IPS-NIHi7 (cell line): ENCODE data around the gene KDF1.
A peak's percentile ranks its signal among the peaks of the same experiment; 100 is the strongest.

Experiments used
- DNase-seq: peaks from one replicate; pipeline ENCODE4 v3.0.0; 2012; ENCODE audit warnings: mixed read lengths; ENCODE audit errors: extremely low spot score

Gene KDF1, protein sequence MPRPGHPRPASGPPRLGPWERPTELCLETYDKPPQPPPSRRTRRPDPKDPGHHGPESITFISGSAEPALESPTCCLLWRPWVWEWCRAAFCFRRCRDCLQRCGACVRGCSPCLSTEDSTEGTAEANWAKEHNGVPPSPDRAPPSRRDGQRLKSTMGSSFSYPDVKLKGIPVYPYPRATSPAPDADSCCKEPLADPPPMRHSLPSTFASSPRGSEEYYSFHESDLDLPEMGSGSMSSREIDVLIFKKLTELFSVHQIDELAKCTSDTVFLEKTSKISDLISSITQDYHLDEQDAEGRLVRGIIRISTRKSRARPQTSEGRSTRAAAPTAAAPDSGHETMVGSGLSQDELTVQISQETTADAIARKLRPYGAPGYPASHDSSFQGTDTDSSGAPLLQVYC

DNA sequence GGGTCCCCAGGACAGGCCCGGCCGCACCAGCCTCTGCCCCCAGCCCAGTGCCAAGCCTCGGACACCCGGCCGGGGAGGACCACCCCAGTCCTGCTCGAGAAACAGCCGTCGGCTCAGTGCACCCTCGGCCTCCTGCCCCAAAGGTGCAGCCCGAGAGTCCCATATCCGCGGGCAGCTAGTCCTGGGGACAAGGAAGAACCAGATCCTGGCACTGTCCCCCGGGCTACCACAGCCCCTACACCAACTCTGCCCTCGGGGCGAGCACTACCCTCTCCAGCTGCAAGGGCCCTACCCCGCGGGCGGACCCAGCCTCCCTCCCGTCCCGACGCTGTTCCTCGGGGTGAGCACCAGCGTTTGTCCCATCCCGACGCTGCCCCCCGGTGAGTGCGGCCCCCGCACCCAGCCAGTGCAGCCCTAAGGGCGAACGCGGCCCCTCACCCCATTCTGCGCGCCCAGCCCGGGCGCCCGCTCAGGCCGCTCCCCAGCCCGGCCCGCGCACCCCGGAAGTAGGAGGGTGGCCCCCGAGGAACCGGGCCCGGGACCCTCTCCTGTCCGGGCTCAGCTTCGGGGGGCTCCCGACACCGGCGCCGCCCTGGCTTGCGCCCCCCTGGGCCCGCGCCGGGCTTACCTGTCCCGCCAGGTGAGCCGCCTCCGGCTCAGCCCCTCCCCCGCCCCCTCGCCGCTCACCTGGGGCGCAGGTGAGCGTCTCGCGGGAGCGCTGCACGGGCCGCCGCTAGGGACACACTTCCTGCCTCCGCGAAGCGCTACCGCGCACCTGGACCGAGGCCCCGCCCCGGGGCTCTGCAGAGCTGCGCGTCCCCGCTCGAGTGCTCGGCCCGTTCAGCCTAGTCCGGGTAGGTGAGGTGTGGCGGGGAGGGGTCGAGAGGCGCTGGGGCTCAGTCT, at the start of gene KDF1:
Gene KDF1 (minus strand): TSS at position 747 of the 903 bp plus-strand sequence. CDS start 8,088 bp downstream, outside the sequence.
- peak; percentile 95 for DNase-seq

DNA sequence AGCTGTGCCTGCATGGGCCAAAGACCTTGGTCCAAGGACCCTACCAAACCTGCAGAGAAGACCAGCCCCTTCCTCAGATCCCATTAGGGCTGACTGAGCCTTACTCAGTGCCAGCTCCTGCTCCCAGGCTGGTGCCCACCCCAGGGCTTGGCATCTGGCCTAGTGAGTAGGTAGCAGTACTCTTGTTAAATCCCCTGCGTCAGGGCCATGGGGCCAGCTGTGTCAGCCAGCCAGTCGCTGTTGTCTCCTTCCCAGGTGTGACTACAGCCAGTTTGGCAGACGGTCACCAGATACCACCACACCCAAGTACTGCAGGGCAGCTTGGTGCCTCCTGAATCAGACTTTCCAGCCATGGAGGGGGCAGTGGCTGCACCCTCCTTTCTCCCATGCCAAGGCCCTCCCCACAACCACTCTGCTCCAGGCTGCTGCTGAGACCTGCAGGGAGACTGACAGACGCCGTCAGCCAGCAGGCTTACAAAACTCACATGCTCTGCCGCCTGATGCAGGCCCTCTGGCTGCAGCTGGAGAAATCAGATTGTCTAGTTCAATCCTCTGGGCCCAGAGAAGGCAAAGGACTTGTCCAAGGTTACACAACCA, 49.4 kb upstream of the KDF1 start:
- DNase-seq = no peak

DNA sequence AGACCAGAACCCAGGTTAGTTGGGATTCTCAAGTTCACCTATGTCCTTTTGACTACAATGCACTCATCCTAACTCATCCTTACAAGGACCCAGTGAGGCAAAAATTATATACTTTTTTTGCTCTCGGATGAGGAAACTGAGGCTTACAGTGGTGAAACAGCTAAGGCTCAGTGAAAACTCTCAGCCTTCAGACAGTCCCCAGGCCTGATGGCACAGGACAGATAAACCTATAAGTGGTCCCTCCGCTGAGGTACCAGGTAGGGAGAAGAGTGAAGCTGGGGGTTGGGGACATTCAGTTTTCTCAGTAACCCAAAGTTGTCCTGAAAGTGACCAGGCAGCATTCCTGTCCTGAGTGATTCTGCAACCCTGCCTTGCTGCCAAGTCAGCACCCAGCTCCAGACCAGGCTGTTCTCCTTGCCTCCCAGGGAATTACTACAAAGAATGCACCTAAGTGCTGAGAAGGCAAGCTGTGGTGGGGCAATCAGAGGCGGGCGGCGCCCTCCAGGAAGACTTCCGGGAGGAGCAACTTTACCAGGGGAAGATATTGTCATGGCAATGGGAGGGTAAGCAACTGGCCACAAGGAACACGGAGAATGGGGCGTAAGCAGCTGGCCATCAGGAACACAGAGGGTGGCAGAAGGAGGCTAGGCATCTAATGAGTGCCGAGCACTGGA, 47.8 kb upstream of the KDF1 start:
- DNase-seq = no peak

DNA sequence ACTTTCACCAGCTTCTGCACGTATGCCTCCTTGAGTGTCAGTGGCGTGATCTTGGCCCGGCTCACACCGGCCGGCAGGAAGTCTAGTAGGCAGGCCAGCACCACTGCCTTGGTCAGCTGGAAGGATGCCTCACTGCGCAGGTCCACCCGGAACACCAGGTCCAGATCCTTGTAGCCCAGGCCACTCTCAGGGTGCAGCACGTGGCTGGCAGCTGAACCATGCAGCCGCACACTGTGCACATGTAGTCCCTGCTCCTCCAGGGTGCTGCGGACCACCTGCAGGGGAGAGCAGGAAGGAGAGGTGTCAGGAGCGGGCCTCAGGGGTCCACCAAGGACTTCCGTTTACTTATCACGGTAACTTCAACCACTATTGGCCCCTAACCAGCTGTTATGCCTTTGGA, 46.4 kb upstream of the KDF1 start:
- no peak for DNase-seq

DNA sequence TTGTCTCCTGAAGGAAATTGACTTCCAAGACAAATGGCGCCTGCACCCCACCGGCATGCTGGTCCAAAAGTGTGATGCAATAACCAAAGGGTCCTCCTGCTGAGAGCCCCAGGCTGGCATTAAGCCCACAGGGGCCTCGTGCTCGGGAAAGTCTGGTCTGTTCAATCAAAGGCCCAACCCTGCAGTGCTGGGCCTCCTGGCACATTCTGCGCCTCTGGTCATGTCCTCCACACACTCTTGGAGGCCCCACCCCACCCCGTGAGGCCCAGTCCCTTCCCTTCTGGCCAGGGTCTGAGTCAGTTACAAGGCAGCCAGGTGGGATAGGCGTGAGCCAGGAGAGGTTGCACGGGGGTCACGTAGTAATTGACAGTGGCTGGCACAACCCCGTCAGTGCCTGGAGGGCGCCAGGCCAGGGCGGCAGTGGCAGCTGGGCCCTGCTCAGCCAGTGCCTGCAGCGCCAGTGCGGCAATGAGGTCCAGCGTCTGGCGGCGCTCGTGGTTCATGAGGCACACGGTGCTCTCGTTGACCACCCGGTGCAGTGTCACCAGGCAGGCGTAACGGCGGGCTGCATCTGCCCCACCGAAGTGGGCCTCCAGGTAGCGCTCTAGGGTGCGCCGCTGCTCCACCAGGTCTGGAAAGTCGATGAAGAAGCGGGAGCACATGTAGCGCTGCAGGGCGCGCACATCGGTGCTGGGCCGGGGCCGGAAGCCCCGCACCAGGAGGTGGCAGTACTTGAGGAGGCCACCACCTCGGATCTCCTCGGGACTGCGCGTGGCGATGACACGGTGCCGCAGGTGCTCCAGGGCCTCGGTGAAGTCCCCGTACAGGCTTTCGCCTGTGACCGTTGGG, 45.6 kb upstream of the KDF1 start:
- no peak for DNase-seq

DNA sequence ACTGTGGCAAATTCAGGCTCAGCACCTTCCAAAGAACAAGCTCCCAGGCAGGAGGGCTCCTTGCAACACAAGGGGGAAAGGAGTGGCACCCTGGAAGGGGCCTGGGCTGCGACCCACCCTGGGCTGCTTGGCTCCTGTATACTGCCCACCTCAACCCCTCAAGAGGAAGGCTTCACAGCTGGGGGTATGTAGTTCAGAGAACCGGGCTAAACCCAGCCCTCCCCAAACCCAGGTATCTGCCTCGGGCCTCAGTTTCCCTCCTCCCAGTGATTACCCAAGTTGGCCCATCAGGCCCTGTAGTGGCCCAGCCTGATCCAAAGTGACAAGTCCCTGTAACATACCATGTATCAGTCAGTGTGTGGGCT, 44.9 kb upstream of the KDF1 start:
- no peak for DNase-seq

DNA sequence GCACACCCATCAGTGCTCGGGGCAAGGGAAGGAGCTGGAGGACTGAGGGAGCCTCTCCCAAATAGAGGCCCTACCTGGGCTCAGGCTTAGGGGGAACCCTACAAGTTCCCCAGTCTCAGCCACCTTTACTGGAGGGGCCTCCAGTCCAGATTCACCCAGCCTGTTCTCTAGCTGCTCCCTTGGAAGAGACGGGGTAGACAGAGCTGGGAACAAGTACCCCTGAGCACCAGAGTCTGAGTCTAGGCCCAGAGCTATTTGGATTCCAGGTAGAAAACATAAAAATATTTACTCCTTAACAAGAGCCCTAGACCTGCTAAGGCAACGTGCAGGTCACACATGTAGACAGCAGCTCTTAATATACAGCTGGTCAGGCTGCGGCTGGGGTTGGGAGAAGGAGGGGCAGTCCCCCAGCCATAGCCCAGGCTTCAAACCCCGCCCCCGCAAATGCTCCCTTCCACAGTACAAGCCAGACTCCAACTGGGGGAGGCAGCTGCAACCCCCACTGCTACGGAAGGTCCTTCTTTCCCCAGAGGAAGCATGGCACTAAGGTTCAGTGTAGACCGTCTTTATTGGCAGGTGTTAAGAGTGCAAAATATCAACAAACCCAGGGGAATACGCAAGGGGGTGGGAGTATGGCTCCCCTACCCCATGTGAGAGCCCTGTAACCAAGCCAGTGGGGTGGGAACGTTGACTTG, 44.4 kb upstream of the KDF1 start:
- no peak for DNase-seq

DNA sequence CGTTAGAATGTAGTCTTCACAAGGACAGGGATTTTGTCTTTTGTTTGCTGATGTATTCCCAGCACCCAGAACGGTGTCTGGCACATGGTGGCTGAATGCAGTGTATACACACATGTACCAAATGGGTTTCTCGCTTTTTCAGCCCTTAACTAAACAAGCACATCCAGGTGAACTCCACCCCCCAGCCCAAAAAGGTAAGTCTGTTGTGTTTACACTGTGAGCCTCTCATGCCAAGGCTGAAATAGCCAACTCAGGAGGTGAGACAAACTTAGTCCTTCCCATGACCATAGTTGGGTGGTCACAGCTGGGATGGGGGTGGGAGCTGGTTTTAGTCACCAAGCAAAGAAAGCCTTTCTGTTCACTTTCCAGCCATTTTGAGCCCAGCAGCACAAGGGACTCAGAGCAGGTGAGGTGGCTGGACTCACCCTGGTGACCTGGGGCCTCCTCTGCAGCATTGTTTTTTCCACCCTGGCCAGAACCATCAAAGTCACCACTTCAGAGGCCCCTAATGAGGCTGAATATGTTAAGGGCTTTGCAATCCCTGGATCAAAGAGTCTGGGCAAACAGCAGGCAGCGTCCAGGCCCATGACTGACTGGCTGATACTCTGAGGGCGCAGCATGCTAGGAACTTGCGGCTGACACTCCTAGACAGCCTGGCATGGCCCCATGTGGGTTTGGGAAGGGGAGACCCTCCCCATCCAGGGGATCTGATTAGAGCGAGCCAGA, 43.6 kb upstream of the KDF1 start:
- DNase-seq = no peak

DNA sequence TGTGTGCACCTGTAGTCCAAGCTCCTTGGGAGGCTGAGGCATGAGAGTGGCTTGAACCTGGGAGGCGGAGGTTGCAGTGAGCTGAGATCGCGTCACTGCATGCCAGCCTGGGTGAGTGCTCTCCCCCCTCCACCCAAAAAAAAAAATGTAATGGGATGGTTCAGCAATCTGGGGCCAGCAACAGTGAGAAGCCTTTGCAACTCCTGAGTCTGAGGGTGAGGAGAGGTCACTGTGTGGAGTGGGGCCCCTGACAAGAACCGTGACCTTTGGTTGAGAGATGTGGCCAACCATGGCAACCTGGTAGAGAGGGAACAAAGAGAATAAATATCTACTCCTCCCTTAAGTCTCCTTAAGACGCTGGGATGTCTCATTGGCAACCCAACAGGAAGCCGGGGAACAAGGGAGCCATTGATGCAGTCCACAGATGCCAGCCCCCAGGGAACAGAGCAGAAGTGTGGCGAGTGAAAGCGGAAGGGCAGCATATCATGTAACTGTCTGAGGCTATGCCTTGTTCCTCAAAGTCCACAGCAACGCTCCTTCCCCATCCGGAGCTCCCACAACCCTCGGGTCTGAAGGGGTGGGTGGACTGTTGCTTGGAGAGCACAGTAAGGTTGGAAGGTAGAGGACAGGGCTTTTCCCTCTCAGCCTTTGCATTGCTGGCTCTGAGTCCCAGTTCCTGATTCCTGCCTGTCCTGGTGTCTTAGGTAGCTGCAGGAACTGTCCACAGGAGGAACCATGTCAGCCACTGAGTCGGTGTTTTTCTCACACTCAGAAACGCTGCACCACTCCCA, 41.5 kb upstream of the KDF1 start:
- no peak for DNase-seq

DNA sequence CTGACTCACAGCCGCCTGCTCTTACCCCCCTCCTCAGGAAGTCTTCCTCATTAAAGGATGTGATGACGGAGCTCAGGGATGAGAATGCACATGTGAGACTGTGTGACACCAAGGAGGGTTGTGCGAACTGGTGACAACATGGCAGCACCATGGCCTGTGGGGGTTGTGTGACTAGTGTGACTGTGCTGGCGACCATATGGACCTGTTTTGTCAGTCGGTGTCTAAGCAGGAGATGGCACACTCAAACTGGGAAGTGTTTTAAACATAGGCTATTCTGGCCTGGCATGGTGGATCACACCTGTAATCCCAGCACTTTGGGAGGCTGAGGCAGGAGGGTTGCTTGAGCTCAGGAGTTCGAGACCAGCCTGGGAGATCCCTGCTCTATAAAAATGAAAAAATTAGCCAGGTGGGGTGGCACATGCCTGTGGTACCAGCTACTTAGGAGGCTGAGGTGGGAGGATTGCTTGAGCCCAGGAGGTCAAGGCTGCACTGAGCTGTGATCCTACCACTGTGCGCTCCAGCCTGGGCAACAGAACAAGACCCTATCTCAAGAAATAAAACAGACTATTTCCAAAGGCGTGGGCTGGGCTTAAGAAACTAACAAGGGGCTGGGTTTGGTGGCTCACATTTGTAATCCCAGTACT, 40.7 kb upstream of the KDF1 start:
- no peak for DNase-seq

DNA sequence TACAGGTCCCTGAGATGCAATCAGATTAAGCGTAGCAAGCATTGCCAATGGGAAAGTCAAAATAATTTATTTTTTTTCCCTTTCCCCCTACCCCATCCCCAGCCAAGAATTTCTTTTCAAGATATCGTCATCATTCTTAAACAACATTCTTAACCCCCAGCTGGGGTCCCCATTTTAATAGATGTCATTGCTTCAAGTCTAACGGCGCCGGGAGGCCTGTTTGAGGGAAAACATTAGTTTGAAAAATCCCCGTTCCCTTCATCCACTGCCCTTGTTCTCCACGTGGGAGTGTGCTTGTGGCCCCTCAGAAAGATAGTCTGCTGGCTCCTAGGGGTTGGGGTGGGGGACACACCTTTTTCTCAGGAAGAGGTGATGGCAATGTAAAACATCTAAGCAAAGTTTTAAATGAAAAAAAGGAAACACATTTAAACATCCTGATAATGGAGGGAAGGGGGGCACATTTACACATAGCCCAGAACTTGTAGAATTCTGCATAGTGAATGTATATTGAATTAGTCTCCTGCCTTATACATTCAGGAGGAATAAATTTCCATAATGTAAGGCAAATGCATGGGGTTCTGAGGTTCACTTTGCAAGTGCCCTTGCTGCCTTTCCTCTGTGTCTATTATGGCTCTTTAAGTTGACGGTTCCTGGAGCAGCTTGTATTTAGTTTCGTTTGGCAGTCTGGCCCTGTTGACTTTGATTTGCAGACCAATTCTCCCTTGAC, 40.0 kb upstream of the KDF1 start:
- DNase-seq = no peak

DNA sequence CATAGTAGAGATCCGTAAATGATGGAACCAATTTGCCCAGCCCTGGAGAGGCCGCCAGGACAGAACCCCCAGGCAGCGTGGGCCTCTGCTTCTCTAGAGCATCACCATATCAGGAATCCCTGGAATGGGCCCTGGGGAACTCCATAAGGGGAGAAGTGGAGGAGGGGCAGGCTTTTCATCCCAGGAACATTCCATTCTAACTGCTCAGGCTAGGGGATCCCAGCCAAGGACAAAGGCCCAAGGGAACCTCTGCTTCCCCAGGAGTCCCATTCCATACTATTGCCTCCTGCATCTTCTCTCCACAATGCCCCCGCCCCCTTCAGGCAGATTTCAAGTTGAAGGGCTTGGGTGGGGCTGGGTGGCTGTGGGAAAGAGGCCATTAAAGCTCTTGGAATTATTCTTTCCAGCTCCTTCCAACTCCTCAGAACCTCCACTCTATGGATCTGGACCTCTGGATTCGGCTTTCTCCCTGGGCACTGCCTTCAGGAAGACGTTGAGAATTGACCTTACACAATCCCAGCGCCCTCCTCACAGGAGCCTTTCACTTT, 39.2 kb upstream of the KDF1 start:
- peak; percentile 87 for DNase-seq

DNA sequence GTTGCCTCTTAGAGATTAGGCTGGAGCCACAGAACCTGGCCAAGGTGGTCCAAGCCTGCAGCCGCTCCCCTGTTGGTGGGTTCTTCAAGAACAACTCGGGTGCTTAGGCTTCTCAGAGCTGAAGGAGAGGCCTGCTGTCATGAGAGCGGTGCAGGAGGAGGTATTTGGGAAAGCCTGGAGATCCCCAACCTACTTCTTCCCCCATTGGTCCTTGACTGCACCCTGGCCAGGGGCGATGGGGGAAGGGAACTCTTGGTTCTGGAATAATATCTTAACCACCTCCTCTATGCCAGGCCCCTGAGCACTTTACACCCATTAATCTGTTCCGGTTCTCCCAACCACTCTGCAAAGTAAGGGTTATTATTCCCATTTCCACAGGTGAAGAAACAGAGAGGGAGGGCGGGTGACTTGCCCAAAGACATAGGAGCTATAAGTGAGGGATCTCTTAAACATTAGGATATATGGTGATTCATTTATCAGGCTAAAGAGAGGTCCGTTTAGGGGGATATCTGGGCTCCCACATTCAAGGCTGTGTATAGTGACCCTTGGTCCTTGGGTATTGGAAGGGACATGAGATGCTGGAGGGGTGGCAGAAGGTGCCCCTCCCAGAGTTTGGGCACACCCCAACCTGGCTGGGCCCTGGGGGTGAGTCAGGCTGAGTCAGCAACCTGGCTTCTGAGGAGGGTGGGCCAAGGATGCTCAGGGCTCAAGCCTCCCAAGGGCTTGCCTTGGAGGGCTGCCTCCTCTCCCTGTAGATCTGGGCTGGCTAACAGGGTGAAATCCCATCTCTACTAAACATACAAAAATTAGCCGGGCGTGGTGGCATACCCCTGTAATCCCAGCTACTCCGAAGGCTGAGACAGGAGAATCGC, 38.4 kb upstream of the KDF1 start:
- no peak for DNase-seq

DNA sequence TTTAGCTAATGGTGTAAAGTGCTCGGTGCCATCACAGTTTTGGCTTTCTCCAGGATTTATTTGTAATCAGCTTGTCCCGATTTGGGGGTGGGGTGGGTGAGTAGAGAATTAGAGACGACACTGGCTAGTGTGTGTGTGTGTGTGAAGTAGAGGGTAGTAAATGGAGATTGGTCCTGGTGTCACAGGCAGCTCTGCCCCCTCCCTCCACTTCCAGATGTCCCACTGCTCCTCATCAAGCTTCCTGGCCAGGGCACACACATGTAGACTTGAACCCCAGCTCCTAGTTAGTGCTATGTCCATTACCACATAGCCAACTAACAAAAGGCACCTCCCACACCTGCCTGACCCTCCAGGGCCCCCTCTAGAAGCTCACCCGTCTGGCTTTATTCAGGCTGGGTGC, 36.4 kb upstream of the KDF1 start:
- DNase-seq = no peak

DNA sequence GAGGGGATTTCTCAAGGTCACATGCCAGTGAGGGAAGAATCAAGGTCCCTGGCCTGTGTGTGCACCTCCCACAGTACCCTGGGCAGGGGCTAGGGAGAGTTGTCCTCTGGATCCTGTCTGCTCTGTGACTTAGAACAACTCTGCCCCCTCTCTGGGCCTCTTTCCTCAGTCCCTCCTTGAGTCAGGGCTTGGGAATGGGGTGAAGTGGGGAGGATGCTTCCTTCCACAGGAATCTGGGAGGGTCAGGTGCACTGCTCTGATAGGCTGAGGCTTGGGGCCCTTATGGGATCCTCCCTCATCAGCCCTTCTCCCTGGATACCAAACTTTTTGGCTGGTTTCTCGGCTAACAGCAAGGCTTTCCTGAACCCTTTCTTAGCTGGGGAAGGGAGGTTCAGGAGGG, 35.8 kb upstream of the KDF1 start:
- no peak for DNase-seq

DNA sequence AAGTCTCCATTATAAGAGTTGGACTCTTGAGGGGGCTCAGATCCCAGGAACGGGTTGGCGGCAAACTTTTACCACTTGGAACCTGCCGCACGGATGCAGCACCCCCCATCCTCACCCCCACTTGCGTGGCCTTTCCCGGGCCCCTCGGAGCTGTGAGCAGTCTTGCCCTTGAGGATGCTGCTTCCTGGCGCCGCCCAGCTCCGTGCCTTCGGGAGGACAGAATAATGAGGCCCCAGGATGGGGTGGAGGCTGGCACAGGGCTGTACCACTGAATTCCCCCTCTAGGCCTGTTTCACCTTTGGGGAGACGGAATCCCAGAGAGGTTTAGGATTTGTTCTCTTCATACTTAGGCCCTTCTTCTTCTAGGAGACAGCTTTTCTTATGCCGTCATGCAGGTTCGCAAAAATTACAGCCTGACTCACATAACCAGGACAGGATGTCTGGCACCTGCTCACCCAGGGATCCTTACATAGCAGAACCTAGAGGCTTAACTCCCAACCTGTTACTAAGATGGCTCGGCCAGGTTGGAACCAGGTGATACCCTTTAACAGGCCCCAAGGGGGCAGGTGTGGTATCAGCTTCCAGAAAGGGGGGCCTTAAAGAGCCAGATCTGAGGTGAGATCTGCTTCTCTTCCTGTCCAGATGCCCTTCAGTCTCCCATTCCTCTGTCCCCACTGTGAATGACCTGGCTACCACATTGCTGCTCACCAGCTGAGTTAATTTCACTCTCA, 34.7 kb upstream of the KDF1 start:
- no peak for DNase-seq
